Ectodermal cell (in vitro differentiated cells): ENCODE results near the gene PRRG1.
A peak's percentile ranks its signal among the peaks of the same experiment; 100 is the strongest.

ENCODE experiments used
- H3K27ac ChIP-seq: 2 replicates; pipeline ENCODE4 v1.7.0; 2013; ENCODE audit warnings: mild to moderate bottlenecking, low read depth, low read length; ENCODE audit not compliant: insufficient read depth, poor library complexity, severe bottlenecking
- H3K27me3 ChIP-seq: 2 replicates; pipeline ENCODE4 v1.7.0; 2013; ENCODE audit warnings: mild to moderate bottlenecking, low read length; ENCODE audit not compliant: insufficient read depth, control insufficient read depth, poor library complexity, severe bottlenecking
- H3K36me3 ChIP-seq: one replicate; pipeline ENCODE4 v1.7.0; 2013; ENCODE audit warnings: low read length; ENCODE audit not compliant: control insufficient read depth, insufficient read depth
- H3K4me1 ChIP-seq: one replicate; pipeline ENCODE4 v1.7.0; 2013; ENCODE audit warnings: low read length; ENCODE audit not compliant: control insufficient read depth, insufficient read depth
- H3K4me3 ChIP-seq: 2 replicates; pipeline ENCODE4 v1.7.0; 2013; ENCODE audit warnings: low read depth, low read length, control low read depth; ENCODE audit not compliant: insufficient read depth
- H3K9me3 ChIP-seq: 2 replicates; pipeline ENCODE4 v1.7.0; 2013; ENCODE audit warnings: mild to moderate bottlenecking, low read length, moderate library complexity; ENCODE audit not compliant: control insufficient read depth
- WGBS, 2 experiments: methylation state at CpG; one replicate each; pipeline ENCODE4 v1.1.7; 2013; ENCODE audit warnings: missing lambda C conversion rate in 2 of 2; 5-methylcytosine and 5-hydroxymethylcytosine counted together

Gene PRRG1

GRCh38 chrX:37332987-37333658, 16.0 kb upstream of the PRRG1 start:
- no peak overlapping the region for H3K4me3 ChIP-seq
- H3K27ac ChIP-seq: no peak overlapping the region
- no peaks in the 10 kb centered on the region for H3K9me3 ChIP-seq
- no peaks in the 10 kb centered on the region for H3K27me3 ChIP-seq
- H3K36me3 ChIP-seq: no peaks in the 10 kb centered on the region
- H3K4me1 ChIP-seq: no peaks in the 10 kb centered on the region
- 92 to 95% methylated on average over 6 to 8 of the region's 8 CpGs for WGBS, 2 experiments

- H3K4me3 ChIP-seq: no peak overlapping the region
- H3K9me3 ChIP-seq: no peaks in the 10 kb centered on the region
- H3K36me3 ChIP-seq: no peaks in the 10 kb centered on the region
- no peaks in the 10 kb centered on the region for H3K27me3 ChIP-seq
- 67 to 83% methylated on average over 1 of the region's 1 CpG for WGBS, 2 experiments
- no peak overlapping the region for H3K27ac ChIP-seq
- no peaks in the 10 kb centered on the region for H3K4me1 ChIP-seq
Observed at GRCh38 chrX:37347420-37347819, 1.7 kb upstream of the PRRG1 start.

- WGBS, 2 experiments: 36 to 48% methylated on average over 6 to 11 of the region's 11 CpGs
- H3K4me3 ChIP-seq: peak overlapping the region; percentile 58
- no peaks in the 10 kb centered on the region for H3K36me3 ChIP-seq
- H3K4me1 ChIP-seq: no peaks in the 10 kb centered on the region
- no peak overlapping the region for H3K27ac ChIP-seq
- no peaks in the 10 kb centered on the region for H3K27me3 ChIP-seq
- no peaks in the 10 kb centered on the region for H3K9me3 ChIP-seq
Observed at GRCh38 chrX:37348231-37348970, 763 bp upstream of the PRRG1 start.

- 0% methylated on average over 14 to 17 of the region's 18 CpGs for WGBS, 2 experiments
- H3K4me3 ChIP-seq: peak overlapping the region; percentile 58
- H3K9me3 ChIP-seq: no peaks in the 10 kb centered on the region
- no peak overlapping the region for H3K27ac ChIP-seq
- no peaks in the 10 kb centered on the region for H3K36me3 ChIP-seq
- H3K27me3 ChIP-seq: no peaks in the 10 kb centered on the region
- no peaks in the 10 kb centered on the region for H3K4me1 ChIP-seq
Observed at GRCh38 chrX:37348971-37349220, 268 bp upstream of the PRRG1 start.

- Histone ChIP-seq H3K27me3 (no peaks in the 10 kb centered on the region), H3K27ac (peak overlapping the region; percentile 16), H3K9me3 (no peaks in the 10 kb centered on the region), H3K4me1 (no peaks in the 10 kb centered on the region), H3K36me3 (no peaks in the 10 kb centered on the region), H3K4me3 (peak overlapping the region; percentile 58)
- 1 to 6% methylated on average over 8 of the region's 8 CpGs for WGBS, 2 experiments
Observed at GRCh38 chrX:37350034-37350365, 836 bp downstream of the PRRG1 start.

GRCh38 chrX:37353646-37354045, 4.5 kb downstream of the PRRG1 start:
- Histone ChIP-seq H3K36me3 (no peaks in the 10 kb centered on the region), H3K9me3 (no peaks in the 10 kb centered on the region), H3K4me1 (no peaks in the 10 kb centered on the region), H3K4me3 (no peak overlapping the region), H3K27ac (no peak overlapping the region), H3K27me3 (no peaks in the 10 kb centered on the region)
- 85 to 100% methylated on average over 2 of the region's 2 CpGs for WGBS, 2 experiments

- 78 to 100% methylated on average over 2 to 3 of the region's 3 CpGs for WGBS, 2 experiments
Observed at GRCh38 chrX:37357436-37357835, 8.3 kb downstream of the PRRG1 start.

GRCh38 chrX:37361596-37361995, 12.4 kb downstream of the PRRG1 start:
- 100% methylated on average over 2 of the region's 2 CpGs; no CpG with 5 or more reads in 1 of the 2 experiments for WGBS, 2 experiments
- no peak overlapping the region for H3K4me3 ChIP-seq
- no peaks in the 10 kb centered on the region for H3K9me3 ChIP-seq
- H3K27me3 ChIP-seq: no peaks in the 10 kb centered on the region
- no peaks in the 10 kb centered on the region for H3K4me1 ChIP-seq
- H3K36me3 ChIP-seq: no peaks in the 10 kb centered on the region
- H3K27ac ChIP-seq: no peak overlapping the region

More at GRCh38 chrX:37357436-37357835, 8.3 kb downstream of the PRRG1 start:
- Histone ChIP-seq H3K27me3 (no peaks in the 10 kb centered on the region), H3K9me3 (no peaks in the 10 kb centered on the region), H3K4me1 (no peaks in the 10 kb centered on the region), H3K36me3 (no peaks in the 10 kb centered on the region), H3K4me3 (no peak overlapping the region), H3K27ac (no peak overlapping the region)

- H3K4me3 ChIP-seq: no peak overlapping the region
- H3K27ac ChIP-seq: no peak overlapping the region
- H3K36me3 ChIP-seq: no peaks in the 10 kb centered on the region
- no peaks in the 10 kb centered on the region for H3K27me3 ChIP-seq
- WGBS, 2 experiments: 90 to 95% methylated on average over 2 of the region's 3 CpGs
- no peaks in the 10 kb centered on the region for H3K4me1 ChIP-seq
- H3K9me3 ChIP-seq: no peaks in the 10 kb centered on the region
Observed at GRCh38 chrX:37364666-37365065, 15.5 kb downstream of the PRRG1 start.

GRCh38 chrX:37367946-37368345, 18.8 kb downstream of the PRRG1 start:
- H3K27ac ChIP-seq: no peak overlapping the region
- no peaks in the 10 kb centered on the region for H3K4me1 ChIP-seq
- no CpG with 5 or more reads among the region's 2 CpGs for WGBS, 2 experiments
- no peaks in the 10 kb centered on the region for H3K27me3 ChIP-seq
- H3K4me3 ChIP-seq: no peak overlapping the region
- H3K36me3 ChIP-seq: no peaks in the 10 kb centered on the region
- no peaks in the 10 kb centered on the region for H3K9me3 ChIP-seq
